Measurements from ENCODE around the gene ATOH8. TPM values are rescaled to one million over a fixed set of nuclear protein-coding genes. Genes with fewer than 3 reads are reported as not detected.

Gene ATOH8
- total and polyA plus RNA-seq, 9 donors: 10.4 to 24.1 (median 18.8) TPM

DNA sequence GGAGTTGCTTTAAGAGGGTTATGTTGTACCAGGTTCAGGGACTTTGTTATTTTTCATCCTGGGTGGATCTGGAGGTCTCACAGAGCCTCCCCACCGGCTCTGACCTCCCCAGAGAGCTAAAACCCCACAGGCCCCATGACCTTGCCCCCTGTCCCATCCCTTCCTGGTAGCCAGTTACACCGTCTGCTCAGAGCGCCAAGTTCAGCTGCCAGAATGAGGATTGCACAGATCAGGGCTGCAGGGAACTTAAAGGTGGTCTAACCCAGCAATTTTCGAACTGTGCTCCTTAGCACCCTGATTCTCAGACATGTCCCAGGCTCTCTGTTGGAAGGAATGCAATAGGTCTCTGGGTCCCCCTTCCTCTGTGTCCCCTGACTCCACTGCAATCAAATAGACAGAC, 32.1 kb downstream of the ATOH8 start:
- H3K36me3 ChIP-seq (ENCODE audit: control insufficient read depth, insufficient read depth, low read length): peaks cover 19% of the 10 kb centered on the region
- no peak overlapping the region for H3K4me3 ChIP-seq (ENCODE audit: low read length)
- DNase-seq: no peak
- H3K27me3 ChIP-seq (ENCODE audit: control insufficient read depth, insufficient read depth, low read length): peaks cover 6% of the 10 kb centered on the region
- H3K9me3 ChIP-seq (replicated peaks; ENCODE audit: control insufficient read depth, low read depth, low read length): no peaks in the 10 kb centered on the region
- H3K4me1 ChIP-seq (ENCODE audit: control insufficient read depth, insufficient read depth, low read length): peaks cover 35% of the 10 kb centered on the region
- H3K27ac ChIP-seq (ENCODE audit: low read length): no peak overlapping the region
- WGBS (ENCODE audit: insufficient coverage): 69% methylated on average over 3 of the region's 4 CpGs

DNA sequence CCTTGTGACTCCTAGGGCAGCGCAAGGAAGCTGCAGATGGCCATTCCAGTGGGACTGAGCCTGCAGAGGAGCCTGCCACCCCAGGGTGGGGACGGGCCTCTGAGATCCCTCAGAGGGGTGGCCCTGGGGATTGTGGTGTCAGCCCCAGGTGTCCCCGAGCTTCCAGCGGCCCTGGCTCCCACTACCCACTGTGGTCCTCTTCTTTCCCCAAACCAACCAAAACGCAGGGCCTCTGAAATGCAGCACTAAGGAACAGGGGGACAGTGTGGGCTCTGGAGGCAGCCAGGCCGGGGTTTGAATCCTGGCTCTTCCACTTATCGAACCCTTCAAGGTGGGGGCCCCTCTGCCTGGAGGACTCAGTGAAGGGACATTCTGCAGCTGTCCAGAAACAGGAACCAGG, 32.7 kb downstream of the ATOH8 start:
- WGBS (ENCODE audit: insufficient coverage): 94% methylated on average over 7 of the region's 7 CpGs
- Histone ChIP-seq H3K4me1 (ENCODE audit: control insufficient read depth, insufficient read depth, low read length) (peaks cover 31% of the 10 kb centered on the region), H3K4me3 (ENCODE audit: low read length) (no peak overlapping the region), H3K27ac (ENCODE audit: low read length) (no peak overlapping the region), H3K27me3 (ENCODE audit: control insufficient read depth, insufficient read depth, low read length) (peaks cover 10% of the 10 kb centered on the region), H3K9me3 (replicated peaks; ENCODE audit: control insufficient read depth, low read depth, low read length) (no peaks in the 10 kb centered on the region), H3K36me3 (ENCODE audit: control insufficient read depth, insufficient read depth, low read length) (peaks cover 19% of the 10 kb centered on the region)
- DNase-seq: no peak

DNA sequence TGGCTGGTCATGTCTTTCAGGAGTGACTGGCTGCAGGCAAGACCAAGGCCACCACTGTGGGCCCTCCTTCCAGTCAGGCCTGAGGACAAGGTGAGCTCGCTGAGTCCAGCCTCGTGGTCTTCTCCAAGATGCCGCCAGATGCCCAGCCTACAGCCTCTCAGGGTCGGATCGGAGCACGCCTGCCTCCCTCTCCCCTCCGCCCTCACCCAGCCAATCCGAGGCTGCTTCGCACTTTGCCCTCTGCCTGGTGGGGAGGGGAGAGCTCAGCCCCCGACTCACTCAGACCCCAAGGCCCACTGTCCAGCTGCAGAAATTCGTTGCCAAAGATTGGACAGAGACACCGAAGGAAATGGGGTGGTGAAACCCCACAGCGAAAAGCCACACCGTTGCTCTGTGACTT, 33.1 kb downstream of the ATOH8 start:
- H3K36me3 ChIP-seq (ENCODE audit: control insufficient read depth, insufficient read depth, low read length): peaks cover 19% of the 10 kb centered on the region
- no peak overlapping the region for H3K27ac ChIP-seq (ENCODE audit: low read length)
- no peak overlapping the region for H3K4me3 ChIP-seq (ENCODE audit: low read length)
- 87% methylated on average over 8 of the region's 14 CpGs for whole genome bisulfite sequencing (ENCODE audit: insufficient coverage)
- no peak for DNase-seq
- peaks cover 10% of the 10 kb centered on the region for H3K27me3 ChIP-seq (ENCODE audit: control insufficient read depth, insufficient read depth, low read length)
- H3K9me3 ChIP-seq (replicated peaks; ENCODE audit: control insufficient read depth, low read depth, low read length): no peaks in the 10 kb centered on the region
- peaks cover 33% of the 10 kb centered on the region for H3K4me1 ChIP-seq (ENCODE audit: control insufficient read depth, insufficient read depth, low read length)

DNA sequence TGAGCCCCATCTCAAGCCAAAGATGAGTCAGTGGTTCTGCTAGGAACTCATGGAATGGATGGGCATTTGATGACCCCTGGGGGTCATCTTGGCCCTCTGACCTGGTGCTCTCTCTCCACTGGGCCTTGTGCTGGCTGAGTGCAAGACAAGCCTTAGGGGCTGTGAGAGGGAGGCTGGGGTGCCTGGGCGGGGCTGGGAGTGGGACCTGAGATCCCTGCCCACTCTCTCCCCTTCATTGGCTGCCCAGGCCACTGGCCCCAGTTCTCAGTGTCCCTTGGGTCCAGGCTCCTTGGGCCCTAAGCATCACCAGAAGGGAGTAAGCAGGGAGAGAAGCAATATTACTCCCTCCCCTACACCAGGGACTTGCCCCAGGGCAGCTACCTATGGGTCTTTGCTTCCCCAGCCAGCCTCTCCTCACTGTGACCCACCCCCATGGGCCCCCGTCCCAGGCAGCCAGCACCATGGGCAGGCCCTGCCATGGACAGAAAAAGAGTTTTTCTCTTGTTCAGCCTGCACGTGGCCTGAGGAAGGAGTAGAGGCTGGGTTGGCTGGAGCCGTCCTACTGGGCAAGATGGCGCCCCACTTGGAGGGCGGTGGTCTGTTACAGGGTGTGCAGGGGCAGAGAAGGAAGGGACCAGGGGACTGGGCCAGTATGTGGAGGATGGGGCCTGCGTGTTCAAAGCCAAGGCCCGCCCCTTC, 33.6 kb downstream of the ATOH8 start:
- H3K4me3 ChIP-seq (ENCODE audit: low read length): no peak overlapping the region
- 82% methylated on average over 6 of the region's 8 CpGs for WGBS (ENCODE audit: insufficient coverage)
- no peaks in the 10 kb centered on the region for H3K9me3 ChIP-seq (replicated peaks; ENCODE audit: control insufficient read depth, low read depth, low read length)
- H3K27ac ChIP-seq (ENCODE audit: low read length): no peak overlapping the region
- no peak for DNase-seq
- peaks cover 10% of the 10 kb centered on the region for H3K27me3 ChIP-seq (ENCODE audit: control insufficient read depth, insufficient read depth, low read length)
- peaks cover 19% of the 10 kb centered on the region for H3K36me3 ChIP-seq (ENCODE audit: control insufficient read depth, insufficient read depth, low read length)
- peaks cover 39% of the 10 kb centered on the region for H3K4me1 ChIP-seq (ENCODE audit: control insufficient read depth, insufficient read depth, low read length)

DNA sequence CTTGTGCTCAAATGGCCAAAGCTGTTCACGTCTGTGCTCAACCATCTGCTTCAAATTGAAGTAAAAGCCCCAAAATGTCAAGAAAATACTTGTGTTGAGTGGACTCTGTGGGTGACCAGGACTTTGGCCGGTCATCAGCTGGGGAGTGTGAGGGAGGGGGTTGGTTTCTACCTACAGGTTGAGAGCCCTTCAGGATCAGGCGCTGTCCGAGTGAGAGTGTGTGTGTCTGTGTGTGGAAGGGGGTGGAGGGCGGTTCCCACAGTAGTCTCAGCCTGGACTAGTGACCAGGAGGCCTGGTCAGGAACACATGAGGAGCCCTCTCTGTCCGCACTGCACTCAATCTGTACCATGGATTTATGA, 34.2 kb downstream of the ATOH8 start:
- Histone ChIP-seq H3K4me1 (ENCODE audit: control insufficient read depth, insufficient read depth, low read length) (peaks cover 44% of the 10 kb centered on the region), H3K27ac (ENCODE audit: low read length) (no peak overlapping the region), H3K9me3 (replicated peaks; ENCODE audit: control insufficient read depth, low read depth, low read length) (no peaks in the 10 kb centered on the region), H3K4me3 (ENCODE audit: low read length) (no peak overlapping the region), H3K27me3 (ENCODE audit: control insufficient read depth, insufficient read depth, low read length) (peaks cover 10% of the 10 kb centered on the region), H3K36me3 (ENCODE audit: control insufficient read depth, insufficient read depth, low read length) (peaks cover 19% of the 10 kb centered on the region)
- 11% methylated on average over 1 of the region's 6 CpGs for WGBS (ENCODE audit: insufficient coverage)
- no peak for DNase-seq

DNA sequence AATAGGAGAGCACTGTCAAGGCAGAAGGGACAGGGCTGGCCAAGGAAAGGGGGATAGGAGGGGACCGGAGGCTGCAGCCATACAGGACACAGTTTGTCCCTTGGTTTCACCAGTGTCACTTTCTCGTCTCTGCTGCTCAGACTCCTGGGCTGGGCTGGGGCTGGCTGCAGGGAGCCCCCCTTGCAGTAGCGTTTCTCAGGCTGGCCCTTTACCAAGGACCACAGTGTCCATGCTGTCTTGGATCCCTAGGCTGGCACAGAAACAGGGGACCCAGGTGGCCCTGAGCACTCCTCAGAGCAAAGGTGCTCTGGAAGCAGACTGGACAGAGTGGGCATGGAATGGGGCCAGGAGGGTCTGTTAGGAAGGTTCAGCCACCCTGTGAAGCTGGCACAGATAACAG, 34.8 kb downstream of the ATOH8 start:
- 76% methylated on average over 3 of the region's 3 CpGs for WGBS (ENCODE audit: insufficient coverage)
- Histone ChIP-seq H3K4me1 (ENCODE audit: control insufficient read depth, insufficient read depth, low read length) (peaks cover 47% of the 10 kb centered on the region), H3K36me3 (ENCODE audit: control insufficient read depth, insufficient read depth, low read length) (peaks cover 19% of the 10 kb centered on the region)

DNA sequence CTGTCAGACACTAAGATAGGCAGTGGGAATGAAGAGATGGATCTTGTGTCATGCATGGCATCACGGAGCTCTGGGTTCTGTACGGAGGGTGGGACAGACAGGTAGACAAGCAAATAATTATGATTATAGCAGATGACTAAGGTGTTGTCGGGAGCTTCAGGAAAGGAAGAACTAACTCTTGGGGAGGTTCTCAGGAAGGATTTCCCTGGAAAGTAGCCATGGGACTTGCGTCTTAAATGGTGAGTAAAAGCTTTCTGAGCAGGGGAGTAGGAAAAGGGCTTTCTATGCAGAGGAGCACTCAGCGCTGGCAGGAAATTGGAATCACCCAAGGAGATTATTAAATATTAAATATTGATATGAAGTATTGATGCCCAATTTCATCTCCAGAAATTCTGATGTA, 35.5 kb downstream of the ATOH8 start:
- Histone ChIP-seq H3K9me3 (replicated peaks; ENCODE audit: control insufficient read depth, low read depth, low read length) (no peaks in the 10 kb centered on the region), H3K4me3 (ENCODE audit: low read length) (no peak overlapping the region), H3K27ac (ENCODE audit: low read length) (no peak overlapping the region), H3K4me1 (ENCODE audit: control insufficient read depth, insufficient read depth, low read length) (peaks cover 52% of the 10 kb centered on the region), H3K36me3 (ENCODE audit: control insufficient read depth, insufficient read depth, low read length) (peaks cover 19% of the 10 kb centered on the region), H3K27me3 (ENCODE audit: control insufficient read depth, insufficient read depth, low read length) (peaks cover 10% of the 10 kb centered on the region)
- no peak for DNase-seq
- WGBS (ENCODE audit: insufficient coverage): 77% methylated on average over 3 of the region's 5 CpGs

More for the DNA sequence above, 34.8 kb downstream of the ATOH8 start:
- no peak for DNase-seq
- Histone ChIP-seq H3K9me3 (replicated peaks; ENCODE audit: control insufficient read depth, low read depth, low read length) (no peaks in the 10 kb centered on the region), H3K27ac (ENCODE audit: low read length) (no peak overlapping the region), H3K4me3 (ENCODE audit: low read length) (no peak overlapping the region), H3K27me3 (ENCODE audit: control insufficient read depth, insufficient read depth, low read length) (peaks cover 10% of the 10 kb centered on the region)

DNA sequence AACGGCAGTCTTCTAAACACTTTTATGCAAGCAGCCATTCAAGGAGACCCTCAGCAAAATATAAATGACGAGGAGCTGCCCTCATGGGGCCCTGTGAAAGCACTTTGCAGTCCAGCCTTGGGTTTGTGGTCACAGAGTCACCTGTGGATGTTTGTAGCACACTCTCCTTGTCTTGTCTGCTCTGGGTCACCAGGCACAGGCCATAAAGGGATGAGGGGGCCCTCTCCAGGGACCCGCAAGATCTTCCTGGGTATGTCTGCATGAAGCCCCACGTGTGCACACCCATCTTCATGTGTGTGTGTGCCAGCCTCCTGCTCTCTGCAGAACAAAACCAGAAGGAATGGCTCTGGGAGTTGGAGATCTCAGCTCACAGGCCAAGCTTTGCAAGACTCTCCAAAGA, 36.2 kb downstream of the ATOH8 start:
- no peak for DNase-seq
- Histone ChIP-seq H3K27ac (ENCODE audit: low read length) (no peak overlapping the region), H3K4me3 (ENCODE audit: low read length) (no peak overlapping the region), H3K9me3 (replicated peaks; ENCODE audit: control insufficient read depth, low read depth, low read length) (no peaks in the 10 kb centered on the region), H3K4me1 (ENCODE audit: control insufficient read depth, insufficient read depth, low read length) (peaks cover 54% of the 10 kb centered on the region), H3K27me3 (ENCODE audit: control insufficient read depth, insufficient read depth, low read length) (peaks cover 10% of the 10 kb centered on the region), H3K36me3 (ENCODE audit: control insufficient read depth, insufficient read depth, low read length) (peaks cover 19% of the 10 kb centered on the region)
- 73% methylated on average over 4 of the region's 4 CpGs for WGBS (ENCODE audit: insufficient coverage)

DNA sequence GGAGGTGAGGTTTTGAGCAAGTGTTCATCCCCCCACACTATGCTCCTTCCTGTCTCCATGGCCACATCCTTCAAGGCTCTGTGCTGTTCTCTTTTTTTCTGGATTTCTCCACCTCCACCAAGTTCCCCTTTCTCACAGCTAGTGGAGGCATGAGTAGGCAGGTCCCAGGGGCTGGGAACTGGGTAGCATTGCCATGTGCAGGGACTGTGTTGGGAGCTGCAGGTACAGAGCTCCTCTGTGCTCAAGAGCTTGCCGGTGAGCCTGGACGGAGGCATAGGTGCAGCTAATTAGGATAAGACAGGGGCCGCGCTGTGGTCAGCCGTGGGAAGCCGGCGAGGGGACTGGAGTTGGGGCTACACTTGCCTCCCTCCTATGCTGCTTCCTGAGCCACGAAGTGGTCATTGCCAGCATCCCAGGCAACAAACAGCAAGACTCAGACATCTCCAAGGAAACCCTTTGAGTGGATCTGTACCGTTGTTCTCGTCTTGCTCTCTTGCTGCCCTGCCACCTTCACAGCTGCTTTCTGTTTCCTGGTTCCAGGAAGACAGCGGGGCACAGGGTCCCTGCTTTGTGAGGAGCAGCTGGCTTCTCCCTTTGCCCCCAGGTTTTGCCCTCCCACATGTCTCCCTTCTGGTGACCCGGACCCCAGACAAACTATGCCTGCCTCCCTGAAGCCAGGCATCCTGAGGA, 36.9 kb downstream of the ATOH8 start:
- Histone ChIP-seq H3K9me3 (replicated peaks; ENCODE audit: control insufficient read depth, low read depth, low read length) (no peaks in the 10 kb centered on the region), H3K36me3 (ENCODE audit: control insufficient read depth, insufficient read depth, low read length) (peaks cover 19% of the 10 kb centered on the region), H3K4me1 (ENCODE audit: control insufficient read depth, insufficient read depth, low read length) (peaks cover 54% of the 10 kb centered on the region), H3K4me3 (ENCODE audit: low read length) (no peak overlapping the region), H3K27me3 (ENCODE audit: control insufficient read depth, insufficient read depth, low read length) (peaks cover 10% of the 10 kb centered on the region), H3K27ac (ENCODE audit: low read length) (no peak overlapping the region)
- WGBS (ENCODE audit: insufficient coverage): 41% methylated on average over 5 of the region's 12 CpGs
- no peak for DNase-seq

DNA sequence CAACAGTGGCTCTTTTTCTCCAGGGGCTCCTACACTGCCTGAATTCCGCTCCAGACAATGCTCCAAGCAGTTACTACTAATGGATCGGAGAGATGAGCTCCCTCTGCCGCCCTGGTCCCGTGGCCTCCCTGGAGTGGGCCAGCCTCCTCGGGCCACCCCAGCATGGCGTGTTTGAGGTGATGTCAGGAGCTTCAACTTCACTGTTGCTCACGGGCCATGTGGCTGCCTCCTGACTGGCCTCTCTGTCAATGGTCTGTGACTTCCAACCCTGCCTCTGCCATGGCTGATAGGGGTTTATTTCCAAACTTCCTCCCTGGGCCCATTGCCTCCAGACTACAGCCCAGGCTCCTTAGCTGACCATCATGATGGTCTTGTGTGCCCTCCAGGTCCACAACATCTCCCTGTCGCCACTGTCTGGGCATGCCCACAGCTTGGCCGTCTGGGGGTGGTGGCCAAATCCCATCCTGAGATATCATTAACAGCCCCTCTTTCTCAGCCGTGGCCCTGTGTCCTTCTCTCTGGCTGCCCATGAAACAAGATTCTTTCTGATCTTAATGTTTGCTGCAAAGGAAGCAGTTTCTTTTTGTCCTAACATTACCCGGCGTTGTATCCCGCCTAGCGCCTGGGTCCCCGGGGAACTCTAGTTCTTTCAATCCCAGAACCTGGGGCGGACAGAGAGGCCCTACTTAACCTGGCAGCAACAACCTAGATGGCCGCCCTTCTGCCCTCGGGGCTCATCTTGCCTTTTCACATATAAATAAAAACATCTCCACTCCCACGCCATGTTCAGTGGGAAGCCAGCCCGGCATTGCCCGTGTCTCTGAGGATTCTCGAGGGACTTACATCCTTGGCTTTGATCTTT, 38.1 kb downstream of the ATOH8 start:
- no peaks in the 10 kb centered on the region for H3K9me3 ChIP-seq (replicated peaks; ENCODE audit: control insufficient read depth, low read depth, low read length)
- peaks cover 19% of the 10 kb centered on the region for H3K36me3 ChIP-seq (ENCODE audit: control insufficient read depth, insufficient read depth, low read length)
- no peak overlapping the region for H3K27ac ChIP-seq (ENCODE audit: low read length)
- peaks cover 10% of the 10 kb centered on the region for H3K27me3 ChIP-seq (ENCODE audit: control insufficient read depth, insufficient read depth, low read length)
- no peak overlapping the region for H3K4me3 ChIP-seq (ENCODE audit: low read length)
- WGBS (ENCODE audit: insufficient coverage): 66% methylated on average over 22 of the region's 22 CpGs
- DNase-seq: no peak
- peaks cover 56% of the 10 kb centered on the region for H3K4me1 ChIP-seq (ENCODE audit: control insufficient read depth, insufficient read depth, low read length)
